Measurements from ENCODE around the gene KPNA6.
"Not testable (repeated sequence)": the region's sequence is repeated elsewhere in the genome, so short reads cannot be mapped to it uniquely, and the experiment has no call there.

Gene KPNA6

DNA sequence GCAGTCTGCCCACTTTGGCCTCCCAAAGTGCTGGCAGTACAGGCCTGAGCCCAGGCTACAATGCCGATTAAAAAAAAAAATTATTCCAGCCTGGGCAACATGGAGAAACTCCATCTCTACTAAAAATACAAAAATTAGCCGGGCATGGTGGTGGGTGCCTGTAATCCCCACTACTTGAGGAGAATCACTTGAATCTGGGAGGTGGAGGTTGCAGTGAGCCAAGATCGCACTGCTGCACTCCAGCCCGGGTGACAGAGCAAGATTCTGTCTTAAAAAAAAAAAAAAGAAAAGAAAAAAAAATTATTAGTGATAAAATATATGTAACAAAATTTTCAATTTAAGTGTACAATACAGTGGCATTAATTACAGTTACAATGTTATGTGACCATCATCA, 35.4 kb downstream of the KPNA6 start:
- not testable (repeated sequence) for DNase-seq

DNA sequence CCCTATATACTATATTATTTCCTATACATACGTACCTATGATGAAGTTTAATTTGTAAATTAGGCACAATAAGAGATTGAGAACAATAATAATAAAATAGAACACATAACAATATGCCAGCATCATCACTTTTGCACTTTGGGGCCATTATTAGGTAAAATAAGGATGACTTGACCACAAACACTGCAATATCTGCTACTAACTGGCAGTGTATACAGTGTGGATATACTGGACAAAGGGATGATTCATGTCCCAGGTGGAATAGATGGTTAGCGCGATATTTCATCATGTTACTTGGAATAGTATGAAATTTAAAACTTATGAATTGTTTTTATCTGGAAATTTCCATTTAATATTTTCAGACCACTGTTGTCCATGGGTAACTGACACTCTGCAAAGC, 36.2 kb downstream of the KPNA6 start:
- no peak for DNase-seq

DNA sequence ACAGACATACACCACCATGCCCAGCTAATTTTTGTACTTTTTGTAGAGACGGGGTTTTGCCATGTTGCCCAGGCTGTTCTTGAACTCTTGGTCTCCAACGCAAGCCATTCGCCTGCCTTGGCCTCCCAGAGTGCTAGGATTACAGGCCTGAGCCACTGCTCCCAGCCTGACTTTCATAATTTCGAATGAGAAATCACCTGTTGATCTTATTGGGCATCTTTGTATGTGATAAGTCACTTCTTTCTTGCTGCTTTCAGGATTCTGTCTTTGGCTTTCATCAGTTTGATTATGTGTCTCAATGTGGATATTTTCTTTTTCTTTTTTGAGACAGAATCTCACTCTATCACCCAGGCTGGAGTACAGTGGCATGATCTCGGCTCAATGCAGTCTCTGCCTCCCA, 39.9 kb downstream of the KPNA6 start:
- not testable (repeated sequence) for DNase-seq

DNA sequence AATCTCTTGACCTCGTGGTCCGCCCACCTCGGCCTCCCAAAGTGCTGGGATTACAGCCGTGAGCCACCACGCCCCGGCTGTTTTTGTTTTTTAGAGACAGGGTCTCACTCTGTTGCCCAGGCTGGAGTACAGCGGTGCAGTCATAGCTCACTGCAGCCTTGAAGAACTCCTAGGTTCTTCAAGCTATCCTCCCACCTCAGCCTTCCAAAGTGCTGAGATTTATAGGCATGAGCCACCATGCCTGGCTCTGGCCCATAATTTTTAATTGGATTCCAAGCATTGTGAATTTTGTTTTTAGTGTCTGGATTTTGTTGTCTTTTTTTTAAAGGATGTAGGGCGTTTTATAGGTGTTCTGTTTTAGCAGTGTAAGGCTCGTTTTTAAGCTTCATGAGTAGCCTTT, 43.0 kb downstream of the KPNA6 start:
- DNase-seq, result no peak

DNA sequence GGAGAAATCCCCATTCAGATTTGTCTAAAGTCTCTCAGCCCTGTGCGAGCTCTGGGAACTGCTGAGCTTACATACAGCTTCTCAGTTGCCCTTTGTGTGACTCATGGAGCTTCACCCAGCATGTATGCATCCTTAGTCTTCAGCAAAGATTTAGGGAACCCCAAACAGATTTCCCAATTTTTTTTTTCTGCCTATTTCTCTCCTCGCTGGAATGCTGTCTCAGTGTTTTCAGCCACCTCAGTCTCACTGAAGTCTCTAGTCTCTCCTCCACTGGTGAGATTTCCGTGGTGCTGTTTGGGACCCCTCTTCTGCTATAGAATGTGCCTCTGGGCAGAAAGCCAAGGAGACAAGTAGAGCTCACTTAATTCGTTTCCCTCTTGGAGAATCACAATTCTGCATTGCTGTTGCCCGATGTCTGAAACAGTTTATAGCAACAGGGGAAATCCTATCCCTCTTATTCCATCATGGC, 43.5 kb downstream of the KPNA6 start:
- DNase-seq, result peak; percentile 30

DNA sequence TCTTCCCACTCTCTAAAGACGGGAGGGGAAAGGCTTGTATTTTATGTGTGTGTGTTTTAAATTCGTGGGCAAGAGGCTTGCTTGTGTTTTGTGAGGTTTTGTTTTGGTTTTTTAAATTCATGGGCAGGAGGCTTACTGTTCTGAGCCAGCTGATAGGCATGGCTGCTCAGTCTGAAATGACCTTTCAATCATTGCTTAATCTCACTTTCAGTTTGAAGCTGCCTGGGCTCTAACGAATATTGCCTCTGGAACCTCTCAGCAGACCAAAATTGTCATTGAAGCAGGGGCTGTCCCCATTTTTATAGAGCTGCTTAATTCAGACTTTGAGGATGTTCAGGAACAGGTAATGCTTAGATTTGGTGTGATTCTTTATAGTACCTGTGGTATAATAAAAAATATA, 51.3 kb downstream of the KPNA6 start:
- DNase-seq, result no peak

DNA sequence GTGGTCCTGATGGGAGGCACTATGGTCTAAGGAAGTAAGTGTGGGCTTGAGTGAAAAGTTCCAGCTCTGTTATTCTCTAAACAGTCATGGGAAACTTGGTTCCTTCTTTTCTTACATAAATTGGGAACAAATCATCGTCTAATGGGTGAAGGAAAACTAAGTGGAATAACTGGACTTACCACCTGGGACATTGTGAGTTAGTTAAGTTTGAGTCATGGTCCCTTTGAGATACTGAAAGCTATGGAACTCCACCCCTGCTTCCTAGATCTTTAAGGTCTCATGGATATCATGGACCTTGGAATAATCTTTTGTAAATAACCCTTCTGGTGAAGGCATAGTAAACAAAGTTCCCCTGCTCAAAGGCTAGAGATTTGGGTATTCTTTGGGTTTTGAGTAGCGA, 55.5 kb downstream of the KPNA6 start:
- no peak for DNase-seq

DNA sequence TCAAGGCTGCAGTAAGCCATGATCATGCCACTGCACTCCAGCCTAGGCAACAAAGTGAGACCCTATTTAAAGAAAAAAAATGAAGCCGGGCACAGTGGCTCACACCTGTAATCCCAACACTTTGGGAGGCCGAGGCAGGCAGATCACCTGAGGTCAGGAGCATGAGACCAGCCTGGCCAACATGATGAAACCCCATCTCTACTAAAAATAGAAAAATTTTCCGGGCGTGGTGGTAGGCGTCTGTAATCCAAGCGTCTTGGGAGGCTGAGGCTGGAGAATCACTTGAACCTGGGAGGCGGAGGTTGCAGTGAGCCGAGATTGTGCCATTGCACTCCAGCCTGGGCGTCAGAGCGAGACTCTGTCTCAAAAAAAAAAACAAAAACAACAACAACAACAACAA, 57.8 kb downstream of the KPNA6 start:
- not testable (repeated sequence) for DNase-seq

DNA sequence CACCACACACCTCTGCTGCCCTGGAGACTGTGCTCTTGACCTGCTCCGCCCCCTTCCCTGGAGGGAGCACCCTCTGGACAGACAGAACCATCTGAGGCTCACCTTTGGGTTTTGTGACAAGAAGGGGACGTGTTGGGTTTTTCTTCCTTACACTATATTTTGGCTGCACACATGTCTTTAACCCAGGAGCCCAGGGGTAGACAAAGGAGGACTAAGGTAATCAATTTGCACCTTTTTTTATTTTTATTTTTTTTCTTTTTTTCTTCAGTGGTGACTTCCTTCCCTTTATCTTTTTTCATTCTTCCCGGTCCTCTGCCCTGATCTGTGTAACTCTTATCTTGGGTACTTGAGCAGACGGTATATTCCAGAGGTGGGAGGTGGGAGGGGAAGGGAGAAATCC, 63.1 kb downstream of the KPNA6 start:
- DNase-seq, result no peak

DNA sequence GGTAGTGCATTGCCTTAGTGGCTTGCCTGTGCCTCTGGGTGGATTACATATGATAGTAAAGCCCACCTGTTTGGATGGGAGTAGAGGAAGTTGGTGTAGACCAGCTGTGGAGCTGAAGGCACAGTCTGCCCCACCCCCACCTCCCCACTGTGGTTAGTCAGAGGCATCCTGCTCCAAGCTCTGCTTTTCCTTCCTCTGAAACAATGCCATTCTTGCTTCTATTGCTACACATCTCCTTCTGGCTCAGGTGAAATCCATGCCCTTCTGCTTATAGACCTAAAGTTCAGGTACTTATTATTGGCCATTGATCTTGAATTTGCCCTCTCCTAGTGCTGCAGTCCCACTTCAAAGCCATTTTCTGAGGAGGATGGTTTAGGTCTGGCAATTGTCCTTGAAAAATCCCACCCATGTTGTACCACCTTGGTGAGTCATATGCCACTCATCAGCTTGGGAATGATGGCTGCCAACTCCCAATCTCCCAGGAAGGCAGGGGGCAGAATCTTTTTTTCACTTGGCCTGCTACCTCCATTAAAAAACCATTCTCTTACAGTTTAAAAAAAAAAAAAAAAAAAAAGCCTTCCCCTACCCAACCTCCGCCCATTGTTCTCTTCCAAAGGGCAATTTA, 64.9 kb downstream of the KPNA6 start:
- DNase-seq, result no peak

DNA sequence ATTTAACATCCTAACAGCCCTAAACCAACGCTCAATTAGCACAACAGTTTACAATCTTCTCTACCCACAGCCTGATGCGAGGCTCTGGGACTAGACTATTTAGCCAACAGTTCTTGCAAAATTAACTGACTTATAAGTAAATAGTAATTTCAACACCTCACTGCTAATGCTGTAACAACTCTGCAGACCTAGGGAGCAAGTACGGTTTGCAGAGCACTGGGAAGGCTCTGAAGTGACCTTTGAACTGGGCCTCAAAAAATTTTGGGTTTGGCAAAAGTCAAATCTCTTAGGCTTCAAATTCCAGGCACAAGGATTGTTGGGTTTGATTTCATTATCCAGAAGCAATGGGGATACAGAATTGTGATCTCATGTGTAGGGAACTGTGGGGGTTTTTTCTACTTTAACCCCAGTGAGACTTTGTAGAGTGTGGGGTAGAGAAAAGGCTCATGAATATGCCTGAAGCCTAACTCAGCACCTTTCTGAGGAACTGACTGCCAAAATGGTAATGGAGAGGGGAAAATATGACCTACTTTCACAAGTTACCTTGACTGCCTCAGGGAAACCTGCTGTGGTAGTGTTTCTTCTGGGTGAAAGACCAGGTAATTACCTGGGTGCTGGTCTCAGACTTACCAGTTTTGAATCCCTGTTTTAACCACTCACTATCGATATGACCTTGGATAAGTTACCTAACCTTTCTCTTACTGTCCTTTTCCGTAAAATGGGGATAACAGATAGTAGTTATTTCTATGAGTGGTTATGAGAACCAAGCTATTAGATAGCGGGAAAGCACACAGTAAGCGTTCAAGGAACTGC, 70.7 kb downstream of the KPNA6 start:
- DNase-seq, result peak; percentile 46

DNA sequence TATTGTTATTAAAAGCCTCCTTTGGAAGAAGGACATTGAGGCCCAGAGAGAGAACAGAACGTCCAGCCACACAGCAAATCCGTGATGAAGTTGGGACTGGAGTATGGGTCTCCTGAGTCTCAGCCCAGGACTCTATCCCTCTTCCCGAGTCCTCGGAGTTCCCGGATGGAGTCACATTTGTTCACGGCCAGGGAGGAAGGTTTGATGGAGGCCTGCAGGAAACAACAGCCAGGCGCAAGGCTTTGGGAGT, 71.3 kb downstream of the KPNA6 start:
- no peak for DNase-seq

DNA sequence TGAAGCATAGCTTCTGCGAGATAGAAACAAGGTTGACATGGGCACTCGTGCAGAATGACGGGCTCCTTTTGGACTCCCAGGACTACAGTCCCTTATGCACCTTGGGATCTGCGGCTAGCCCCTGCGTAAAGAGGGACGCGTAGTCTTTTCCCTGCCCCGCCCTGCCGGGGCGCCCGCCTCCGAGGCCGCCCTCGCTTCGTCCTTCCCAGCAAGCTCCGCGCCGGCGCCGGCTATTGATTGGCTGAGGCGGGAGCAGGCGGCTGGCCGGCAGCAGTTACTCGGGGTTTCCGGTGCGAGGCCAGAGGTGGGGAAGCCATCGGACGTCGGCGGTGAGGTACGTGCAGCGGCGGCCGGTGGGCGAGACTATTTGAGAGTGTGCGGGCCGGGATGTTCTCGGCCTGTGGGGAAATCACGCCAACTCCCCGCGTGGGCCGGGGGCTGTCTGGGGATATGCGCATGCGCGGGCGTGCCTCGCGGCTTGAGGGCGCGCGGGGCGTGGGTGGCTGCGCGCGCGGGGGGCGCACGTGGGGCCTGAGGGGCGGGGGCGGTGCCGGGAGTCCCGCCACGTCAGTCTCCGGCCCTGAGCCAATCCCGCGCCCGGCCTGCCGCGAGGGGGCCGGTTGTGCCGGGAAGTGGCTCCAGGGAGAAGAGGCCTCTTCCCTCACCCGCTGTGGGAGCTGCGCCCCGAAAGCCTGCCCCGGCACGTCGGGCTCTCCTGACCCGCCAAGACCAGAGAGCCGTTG, 71.8 kb downstream of the KPNA6 start, which contains the start of gene TXLNA:
TSS of gene TXLNA (plus strand) at position 233 of the 743 bp plus-strand sequence. CDS start 671 bp downstream, outside the sequence.
- peak; percentile 96 for DNase-seq

DNA sequence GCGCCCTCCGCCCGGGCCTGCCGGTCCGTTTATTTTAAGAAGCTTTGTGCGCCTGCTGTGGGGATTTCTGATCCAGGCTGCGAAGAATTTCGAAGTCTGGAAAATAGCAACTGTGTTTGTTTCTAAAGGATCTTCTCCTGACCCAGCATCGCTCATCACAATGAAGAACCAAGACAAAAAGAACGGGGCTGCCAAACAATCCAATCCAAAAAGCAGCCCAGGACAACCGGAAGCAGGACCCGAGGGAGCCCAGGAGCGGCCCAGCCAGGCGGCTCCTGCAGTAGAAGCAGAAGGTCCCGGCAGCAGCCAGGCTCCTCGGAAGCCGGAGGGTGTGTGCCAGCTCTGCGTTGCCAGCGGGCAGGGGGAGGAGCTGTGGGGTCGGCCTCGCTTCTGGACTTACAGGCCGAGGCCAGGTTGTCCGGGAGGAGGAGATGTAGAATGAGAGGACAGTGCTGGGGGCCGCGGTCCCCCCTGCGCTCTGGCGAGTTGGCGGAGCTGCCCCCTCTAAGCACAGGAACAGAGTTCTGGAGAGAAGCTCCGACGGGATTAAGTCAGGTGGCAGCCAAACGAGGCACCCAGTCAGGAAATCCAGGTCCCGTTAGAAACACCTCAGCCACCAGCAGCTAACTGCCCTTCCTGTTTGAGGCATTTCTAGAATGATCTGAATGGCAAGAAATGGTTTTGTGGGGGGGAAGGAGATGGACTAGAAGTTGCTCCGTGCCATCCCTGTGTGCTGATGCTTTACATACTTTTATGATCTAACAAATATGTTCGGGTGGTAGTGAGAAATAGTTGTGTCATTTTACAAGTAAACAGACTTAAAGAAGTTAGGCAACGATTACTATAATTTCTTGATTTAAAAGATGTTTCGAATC, 72.6 kb downstream of the KPNA6 start:
- peak; percentile 53 for DNase-seq

DNA sequence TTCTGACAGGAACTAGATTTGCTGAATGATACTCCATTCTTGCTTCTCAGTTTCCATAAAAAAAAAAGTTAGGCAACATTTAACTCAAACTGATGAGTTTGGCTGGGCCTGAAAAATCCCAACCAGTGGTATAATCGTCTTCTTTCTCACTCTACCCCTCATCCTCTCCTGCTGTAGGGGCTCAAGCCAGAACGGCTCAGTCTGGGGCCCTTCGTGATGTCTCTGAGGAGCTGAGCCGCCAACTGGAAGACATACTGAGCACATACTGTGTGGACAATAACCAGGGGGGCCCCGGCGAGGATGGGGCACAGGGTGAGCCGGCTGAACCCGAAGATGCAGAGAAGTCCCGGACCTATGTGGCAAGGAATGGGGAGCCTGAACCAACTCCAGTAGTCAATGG, 73.2 kb downstream of the KPNA6 start:
- no peak for DNase-seq

DNA sequence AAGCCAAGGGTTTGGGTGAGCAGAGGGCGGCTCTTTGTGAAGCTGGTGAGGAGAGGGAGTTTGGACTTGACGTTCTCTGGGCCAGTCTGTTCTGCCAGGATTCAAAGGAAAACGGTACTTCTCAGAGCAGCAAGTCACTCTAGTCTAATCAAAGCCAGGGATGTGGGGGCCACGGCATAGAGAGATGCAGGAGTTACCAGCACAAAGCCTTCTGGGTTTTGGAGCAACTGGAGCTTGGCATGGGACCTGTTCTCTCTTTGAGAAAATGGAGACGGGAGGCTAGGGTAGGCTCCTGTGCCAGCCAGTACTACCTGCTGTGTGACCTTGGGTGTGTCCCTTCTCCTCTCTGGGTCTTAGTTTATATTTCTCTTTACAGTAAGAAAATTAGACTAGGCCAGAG, 73.7 kb downstream of the KPNA6 start:
- DNase-seq, result no peak

DNA sequence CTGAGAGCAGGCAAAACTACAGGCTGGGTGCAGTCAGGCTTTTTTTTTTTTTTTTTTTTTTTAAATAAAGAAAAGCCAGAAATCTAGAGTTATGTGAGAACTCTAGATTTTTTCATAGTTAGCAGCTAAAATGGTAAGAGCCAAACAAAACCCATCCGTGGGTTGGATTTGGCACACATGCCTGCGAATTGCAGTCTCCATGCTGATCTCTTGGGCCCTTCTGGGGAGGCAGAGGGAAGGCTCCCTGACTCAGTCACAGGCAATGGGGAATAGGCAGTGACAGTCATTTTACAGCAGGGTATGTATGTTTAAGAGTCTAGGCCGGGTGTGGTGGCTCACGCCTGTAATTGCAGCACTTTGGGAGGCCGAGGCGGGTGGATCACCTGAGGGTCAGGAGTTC, 74.2 kb downstream of the KPNA6 start:
- no peak for DNase-seq

DNA sequence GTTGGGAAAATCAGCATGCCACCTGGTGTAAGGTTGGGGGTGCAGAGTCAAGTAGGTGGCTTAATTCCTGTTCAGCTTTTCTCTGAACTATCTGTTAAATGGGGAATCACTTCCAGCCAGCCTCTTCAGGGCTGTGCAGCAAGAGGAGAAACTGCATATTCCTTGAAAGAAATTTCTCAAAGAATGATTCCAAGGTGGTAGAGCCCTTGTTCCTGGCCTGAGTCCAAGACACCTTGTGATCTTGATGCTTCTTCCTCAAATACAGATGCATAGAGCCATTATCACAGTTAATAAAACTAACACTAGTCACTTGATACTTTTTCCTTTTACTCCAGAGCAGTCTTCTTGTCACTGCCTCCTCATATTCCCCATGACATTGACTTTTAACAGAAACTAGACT, 76.8 kb downstream of the KPNA6 start:
- DNase-seq, result no peak

DNA sequence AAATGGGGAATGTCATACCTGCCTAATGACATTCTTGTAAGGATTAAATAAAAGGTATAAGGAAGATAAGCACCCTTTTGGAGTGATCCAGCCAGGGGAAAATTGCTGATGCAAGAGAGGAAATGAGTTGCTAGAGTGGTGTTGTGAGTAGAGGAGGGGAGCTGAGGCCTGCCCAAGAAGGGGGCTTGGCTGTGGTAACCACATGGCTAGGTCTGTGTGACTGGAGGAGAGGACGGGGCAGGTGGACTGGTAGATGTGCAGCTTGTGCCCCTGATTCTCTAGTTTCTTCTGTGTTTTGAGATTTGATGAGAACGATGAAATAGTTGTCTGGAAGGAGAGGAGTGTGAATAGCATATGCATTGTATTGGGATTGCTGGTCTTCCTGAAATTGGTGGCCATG, 78.2 kb downstream of the KPNA6 start:
- no peak for DNase-seq

DNA sequence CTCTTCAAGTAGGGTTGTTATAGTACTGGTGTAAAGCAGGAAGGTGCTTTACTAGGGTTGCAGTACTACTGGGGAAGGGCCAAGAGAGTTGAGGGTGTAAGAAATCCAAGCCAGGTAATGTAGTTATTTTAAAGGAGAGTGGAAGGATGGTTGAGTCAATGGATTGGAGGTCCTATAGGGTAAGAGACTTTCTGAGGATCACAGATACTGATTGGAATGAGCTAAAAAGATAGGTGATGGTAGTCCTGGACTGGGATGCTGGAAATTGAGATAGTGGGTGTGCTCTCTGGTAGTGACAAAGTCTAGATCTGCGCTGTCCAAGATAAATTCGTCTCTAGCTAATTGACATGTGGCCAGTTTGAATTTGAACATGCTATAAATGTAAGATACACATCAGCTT, 78.6 kb downstream of the KPNA6 start:
- no peak for DNase-seq

DNA sequence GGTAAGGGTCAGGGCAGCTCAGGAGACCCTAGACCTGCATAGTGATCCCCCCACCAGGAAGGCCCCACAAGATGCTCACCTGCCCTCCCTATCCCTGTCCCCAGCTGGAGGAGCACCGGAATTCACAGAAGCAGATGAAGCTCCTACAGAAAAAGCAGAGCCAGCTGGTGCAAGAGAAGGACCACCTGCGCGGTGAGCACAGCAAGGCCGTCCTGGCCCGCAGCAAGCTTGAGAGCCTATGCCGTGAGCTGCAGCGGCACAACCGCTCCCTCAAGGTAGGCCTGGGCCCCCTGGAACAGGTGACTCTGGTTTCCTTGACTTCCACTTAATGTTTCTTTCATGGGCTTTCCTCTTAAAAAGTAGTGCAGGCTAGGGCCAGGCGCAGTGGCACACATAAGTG, 80.0 kb downstream of the KPNA6 start:
- DNase-seq, result no peak

DNA sequence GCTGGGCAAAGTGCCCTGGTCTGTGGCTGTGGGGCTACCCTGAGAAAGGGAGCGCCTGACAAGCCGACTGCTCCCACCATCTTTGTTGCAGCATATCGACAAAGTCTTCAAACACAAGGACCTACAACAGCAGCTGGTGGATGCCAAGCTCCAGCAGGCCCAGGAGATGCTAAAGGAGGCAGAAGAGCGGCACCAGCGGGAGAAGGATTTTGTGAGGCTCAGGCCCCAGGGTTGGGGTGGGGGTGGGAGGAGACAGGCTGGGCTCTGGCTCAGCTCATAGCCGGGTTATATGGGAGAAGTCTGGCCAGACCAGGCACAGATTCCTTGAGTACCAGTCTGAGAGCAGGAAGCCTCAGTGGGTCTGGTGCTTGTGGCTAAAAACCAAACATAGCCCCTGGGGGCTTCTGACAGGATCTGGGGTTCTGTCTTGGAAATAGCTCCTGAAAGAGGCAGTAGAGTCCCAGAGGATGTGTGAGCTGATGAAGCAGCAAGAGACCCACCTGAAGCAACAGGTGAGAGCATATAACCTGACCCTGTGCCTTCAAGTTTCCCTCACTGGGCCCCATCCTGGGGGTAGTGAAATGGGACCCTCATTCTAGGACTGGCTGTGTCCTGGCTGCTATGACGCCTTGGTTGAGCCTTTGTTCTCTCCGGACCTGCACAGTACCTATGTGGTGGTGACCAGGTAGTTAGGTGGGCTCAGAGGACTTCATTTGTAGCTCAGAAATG, 84.5 kb downstream of the KPNA6 start:
- DNase-seq, result no peak
